H1 (cell line): ENCODE data around the gene DGKH. TPM values are rescaled to one million over a fixed set of nuclear protein-coding genes. Genes with fewer than 3 reads are reported as not detected.

Source experiments
- CTCF ChIA-PET: fragments of 300-600 bp; sonication (Branson Sonifier 250); formaldehyde crosslinking; loops from one replicate; lab custom pipeline; 2021; ENCODE audit not compliant: partially characterized antibody; lab: Charles Lee
- POLR2A ChIA-PET: fragments of 300-600 bp; sonication (Branson Sonifier 250); formaldehyde crosslinking; loops from one replicate; lab custom pipeline; 2021; ENCODE audit warnings: inconsistent platforms; ENCODE audit not compliant: partially characterized antibody; lab: Charles Lee
- DNase-seq, 2 experiments: peaks; one replicate each; pipeline versions ENCODE4 v3.0.0 to v3.0.0-alpha.2; 2010 to 2022; ENCODE audit warnings: low spot score in 2 of 2, low read depth in 1 of 2, mixed read lengths in 1 of 2
- FAIRE-seq: peaks from 2 replicates; lab custom pipeline; 2011; peaks lifted over from hg19 to GRCh38; lab: Jason Lieb, UNC
- H2AFZ ChIP-seq: 2 replicates; pipeline ENCODE4 v1.8.1; 2012; ENCODE audit warnings: low read length, inconsistent platforms
- H2AK5ac ChIP-seq: 2 replicates; pipeline ENCODE4 v1.6.1; 2013; ENCODE audit warnings: low read depth, low read length
- H2BK120ac ChIP-seq: replicated peaks from 2 replicates; pipeline ENCODE3; 2013; ENCODE audit warnings: low read depth, low read length, inconsistent platforms
- H2BK12ac ChIP-seq: 2 replicates; pipeline ENCODE4 v1.6.1; 2013; ENCODE audit warnings: low read depth, low read length
- H2BK15ac ChIP-seq: 2 replicates; pipeline ENCODE4 v1.6.1; 2013; ENCODE audit warnings: low read length
- H2BK20ac ChIP-seq: 2 replicates; pipeline ENCODE4 v1.6.1; 2013; ENCODE audit warnings: low read length
- H2BK5ac ChIP-seq: 2 replicates; pipeline ENCODE4 v1.6.1; 2013; ENCODE audit warnings: low read depth, low read length
- H3K14ac ChIP-seq: 2 replicates; pipeline ENCODE4 v1.6.1; 2013; ENCODE audit warnings: inconsistent platforms; ENCODE audit not compliant: insufficient read length
- H3K18ac ChIP-seq: 2 replicates; pipeline ENCODE4 v1.6.1; 2013; ENCODE audit warnings: low read length; ENCODE audit errors: extremely low read depth
- H3K23ac ChIP-seq: 2 replicates; pipeline ENCODE4 v1.6.1; 2013; ENCODE audit warnings: inconsistent platforms; ENCODE audit not compliant: insufficient read length
- H3K23me2 ChIP-seq: 2 replicates; pipeline ENCODE4 v1.6.1; 2013; ENCODE audit warnings: low read depth, low read length
- H3K27ac ChIP-seq: 2 replicates; pipeline ENCODE4 v1.6.1; 2011; ENCODE audit warnings: low read depth, low read length, inconsistent platforms
- H3K27me3 ChIP-seq, 4 experiments: replicated peaks in 1 of 4; 1 replicate in 1 of 4; 2 replicates in 3 of 4; pipeline versions ENCODE4 v1.6.1 to v1.8.1; 2011 to 2013; ENCODE audit warnings: low read length in 3 of 4, mild to moderate bottlenecking in 3 of 4, inconsistent platforms in 2 of 4, mixed read lengths in 2 of 4, moderate library complexity in 1 of 4; ENCODE audit not compliant: control insufficient read depth in 3 of 4, insufficient read depth in 3 of 4; ENCODE audit errors: extremely low read depth in 1 of 4
- H3K36me3 ChIP-seq, 4 experiments: 2 replicates each; pipeline versions ENCODE4 v1.6.1 to v1.8.1; 2011 to 2013; ENCODE audit warnings: mild to moderate bottlenecking in 4 of 4, low read length in 3 of 4, moderate library complexity in 2 of 4, control low read depth in 1 of 4, inconsistent platforms in 1 of 4; ENCODE audit not compliant: insufficient read depth in 4 of 4, control insufficient read depth in 2 of 4
- H3K4ac ChIP-seq: replicated peaks from 2 replicates; pipeline ENCODE3; 2013; ENCODE audit warnings: low read length, low read depth, mixed read lengths, inconsistent platforms; ENCODE audit not compliant: insufficient read length
- H3K4me1 ChIP-seq, 4 experiments: replicated peaks in 1 of 4; 1 replicate in 1 of 4; 2 replicates in 3 of 4; pipeline versions ENCODE4 v1.6.1 to v1.8.1; 2011 to 2013; ENCODE audit warnings: low read length in 3 of 4, inconsistent platforms in 2 of 4, mixed read lengths in 1 of 4; ENCODE audit not compliant: insufficient read depth in 4 of 4, control insufficient read depth in 3 of 4
- H3K4me2 ChIP-seq, 2 experiments: 2 replicates each; pipeline versions ENCODE4 v1.6.1 to v1.8.1; 2011 to 2013; ENCODE audit warnings: low read depth in 2 of 2, low read length in 2 of 2, control low read depth in 1 of 2, inconsistent platforms in 1 of 2, mild to moderate bottlenecking in 1 of 2; ENCODE audit not compliant: insufficient read depth in 1 of 2
- H3K4me3 ChIP-seq, 4 experiments: fragments of 200-600, 300-600 bp in 1 of 4; sonication (generic), shearing (Covaris generic), sonication (Bioruptor Twin) in 1 of 4; 2 replicates each; pipeline versions ENCODE4 v1.5.1 to v1.8.1; 2011 to 2016; ENCODE audit warnings: low read length in 4 of 4, low read depth in 3 of 4, control low read depth in 2 of 4, inconsistent platforms in 2 of 4, mild to moderate bottlenecking in 2 of 4, mixed read lengths in 1 of 4, moderate library complexity in 1 of 4; ENCODE audit not compliant: insufficient read depth in 2 of 4; ENCODE audit errors: extremely low read depth in 1 of 4
- H3K56ac ChIP-seq: replicated peaks from 2 replicates; pipeline ENCODE3; 2013; ENCODE audit warnings: low read depth, mild to moderate bottlenecking, mixed read lengths, low read length, inconsistent platforms; ENCODE audit not compliant: insufficient read length
- H3K79me1 ChIP-seq: 2 replicates; pipeline ENCODE4 v1.6.1; 2013; ENCODE audit warnings: low read depth, low read length, control low read depth
- H3K79me2 ChIP-seq, 2 experiments: 2 replicates each; pipeline versions ENCODE4 v1.6.1 to v1.8.1; 2012 to 2013; ENCODE audit warnings: low read length in 2 of 2, mild to moderate bottlenecking in 2 of 2, inconsistent platforms in 1 of 2; ENCODE audit not compliant: insufficient read depth in 2 of 2, control insufficient read depth in 1 of 2
- H3K9ac ChIP-seq, 4 experiments: replicated peaks in 1 of 4; 1 replicate in 1 of 4; 2 replicates in 3 of 4; pipeline versions ENCODE4 v1.6.1 to v1.8.1; 2011 to 2013; ENCODE audit warnings: low read depth in 3 of 4, low read length in 3 of 4, control low read depth in 2 of 4, mild to moderate bottlenecking in 2 of 4, moderate library complexity in 2 of 4, inconsistent platforms in 1 of 4; ENCODE audit errors: extremely low read depth in 1 of 4
- H3K9me3 ChIP-seq, 2 experiments: 2 replicates each; pipeline versions ENCODE4 v1.6.1 to v1.8.1; 2012 to 2013; ENCODE audit warnings: mild to moderate bottlenecking in 2 of 2, moderate library complexity in 2 of 2, control low read depth in 1 of 2, inconsistent platforms in 1 of 2, low read depth in 1 of 2, low read length in 1 of 2, mixed read lengths in 1 of 2; ENCODE audit not compliant: insufficient read depth in 2 of 2
- H4K20me1 ChIP-seq, 2 experiments: replicated peaks in 1 of 2; 2 replicates each; pipeline versions ENCODE3 to v1.8.1; 2011 to 2013; ENCODE audit warnings: inconsistent platforms in 2 of 2, low read length in 2 of 2, mild to moderate bottlenecking in 1 of 2; ENCODE audit not compliant: insufficient read depth in 2 of 2, control insufficient read depth in 1 of 2
- H4K5ac ChIP-seq: 2 replicates; pipeline ENCODE4 v1.6.1; 2013; ENCODE audit warnings: low read length, low read depth, mixed read lengths, inconsistent platforms; ENCODE audit not compliant: insufficient read length
- H4K8ac ChIP-seq: 2 replicates; pipeline ENCODE4 v1.8.0; 2013; ENCODE audit warnings: mild to moderate bottlenecking, moderate library complexity, low read length, inconsistent platforms; ENCODE audit not compliant: insufficient read depth; ENCODE audit errors: extremely low read depth
- H4K91ac ChIP-seq: replicated peaks from 2 replicates; pipeline ENCODE3; 2013; ENCODE audit warnings: low read length, mixed read lengths, inconsistent platforms; ENCODE audit not compliant: insufficient read length
- EZH2 ChIP-seq: fragments of 200-600 bp; sonication (generic); IDR thresholded peaks from 2 replicates; pipeline ENCODE4 v1.7.1; 2012; ENCODE audit warnings: low read depth, mild to moderate bottlenecking, moderate library complexity, low read length, inconsistent platforms; ENCODE audit not compliant: severe bottlenecking
- POLR2AphosphoS5 ChIP-seq: IDR thresholded peaks from 2 replicates; pipeline ENCODE4 v1.6.1; 2011; ENCODE audit warnings: low read depth, low read length
- WGBS, 2 experiments: shearing (Covaris generic) in 1 of 2; methylation state at CpG; one replicate each; pipeline versions ENCODE4 v1.1.6 to v1.1.7; 2013 to 2015; ENCODE audit warnings: low lambda C conversion rate in 2 of 2, mixed read lengths in 2 of 2, inconsistent platforms in 1 of 2, low coverage in 1 of 2, missing lambda C conversion rate in 1 of 2; ENCODE audit not compliant: insufficient replicate concordance in 2 of 2, insufficient coverage in 1 of 2, insufficient read length in 1 of 2; ENCODE audit errors: extremely low coverage in 1 of 2, missing lambda C conversion rate in 1 of 2; 5-methylcytosine and 5-hydroxymethylcytosine counted together
- polyA plus RNA-seq, 7 experiments: library from polyadenylated mRNA; depleted of rRNA in 3 of 7; stranded (reverse) in 5 of 7; unstranded in 2 of 7; fragments of >200 nt in 5 of 7; fragments of 200-250 nt in 2 of 7; gene quantifications; 1 replicate in 5 of 7; 2 replicates in 1 of 7; 4 replicates in 1 of 7; pipeline versions ENCODE4 v1.2.1 to v1.2.3, GENCODE V29; 2011 to 2013; ENCODE audit warnings: missing spikeins in 2 of 7, mixed read lengths in 2 of 7
- total RNA-seq: library from RNA; stranded (reverse); fragmentation: NEBNext Ultra II Directional; extraction: Animal tissue kit (Norgen Biotek cat#: 25700); gene quantifications from 2 replicates; pipeline ENCODE4 v1.2.1, GENCODE V29; 2021

DGKH gene
- total and polyA plus RNA-seq, 2 of the 8 experiments (the other 6 are each of a cell fraction or from before 2014, with no cell fraction given), result 2.1 to 7.9 TPM

GRCh38 chr13:42039457-42039945, 8.9 kb upstream of the DGKH start:
- no peak overlapping the region for H4K8ac ChIP-seq
- H3K18ac ChIP-seq, result peak overlapping the region; percentile 63; the same call in 1 of the 2 replicates
- WGBS, 2 experiments, result 36% methylated on average over 14 of the region's 14 CpGs; no CpG with 5 or more reads in 1 of the 2 experiments
- CTCF ChIA-PET, result interaction anchor here (2.3 kb wide), 1 partner anchor 75 kb away, joined by 5 read pairs; no protein-coding TSS in a partner anchor
- 0 out of 2 replicates have a peak overlapping the region, but pooled peaks have one; percentile 2 for H2BK12ac ChIP-seq
- no peak overlapping the region for H2AK5ac ChIP-seq
- H3K4me1 ChIP-seq, result no peaks in the 10 kb centered on the region
- POLR2A ChIA-PET, result interaction anchor here (0.7 to 1.0 kb wide), 2 partner anchors 9 to 79 kb away, joined by 4 read pairs; partner anchors contain the start of genes DGKH and VWA8
- no peak overlapping the region for H2BK15ac ChIP-seq
- no peak overlapping the region for H3K4ac ChIP-seq
- H3K56ac ChIP-seq, result no peak overlapping the region
- no peak overlapping the region for H3K23ac ChIP-seq
- no peaks in the 10 kb centered on the region for H3K36me3 ChIP-seq
- H4K91ac ChIP-seq, result no peak overlapping the region
- H3K27ac ChIP-seq, result no peak overlapping the region
- H2BK20ac ChIP-seq, result no peak overlapping the region
- DNase-seq, result no peak
- H3K14ac ChIP-seq, result no peak overlapping the region
- H4K20me1 ChIP-seq, result peaks cover 2 to 7% of the 10 kb centered on the region in 2 experiments
- no peak overlapping the region for H4K5ac ChIP-seq
- H3K27me3 ChIP-seq, result peaks cover 6 to 30% (median 18%) of the 10 kb centered on the region in 4 experiments
- H2AFZ ChIP-seq, result peak overlapping the region; percentile 54; the same call in 1 of the 2 replicates
- peak overlapping the region; percentile 65 to 87 (median 72) for H3K4me3 ChIP-seq
- peaks cover 0 to 15% of the 10 kb centered on the region in 2 experiments; a peak in 2 of 4 replicates for H3K79me2 ChIP-seq
- peak overlapping the region in 2 of 4 experiments; percentile 13 to 25; a peak in 4 of 7 replicates for H3K9ac ChIP-seq
- TF ChIP-seq POLR2AphosphoS5, result no peak
- TF ChIP-seq EZH2, result peak; percentile 37
- H2BK5ac ChIP-seq, result no peak overlapping the region
- H3K9me3 ChIP-seq, result no peaks in the 10 kb centered on the region; a peak in 1 of 4 replicates
- peak overlapping the region; percentile 80 to 95 for H3K4me2 ChIP-seq
- no peak overlapping the region for H2BK120ac ChIP-seq
- H3K79me1 ChIP-seq, result no peaks in the 10 kb centered on the region
- FAIRE-seq, result peak; percentile 36
- peaks cover 17% of the 10 kb centered on the region for H3K23me2 ChIP-seq
